Gastrocnemius medialis (tissue), 4 donors: ENCODE results near the gene ASB10. TPM values are rescaled to one million over a fixed set of nuclear protein-coding genes. Genes with fewer than 3 reads are reported as not detected.

Experiments used
- ATAC-seq, 2 donors: fragments of 150-250 bp; one replicate each; pipeline ENCODE4 v1.9.1; 2016
- DNase-seq, 2 donors: peaks; one replicate each; pipeline ENCODE4 v3.0.0-alpha.2; 2019
- H3K27ac ChIP-seq, 4 donors: fragments of 200-600 bp; sonication (generic); 1 replicate in 1 of 4; 2 replicates in 3 of 4; pipeline ENCODE4 v1.5.1; 2016 to 2018; ENCODE audit warnings: mild to moderate bottlenecking in 2 of 4, moderate library complexity in 1 of 4
- H3K27me3 ChIP-seq, 3 donors: fragments of 200-600 bp; sonication (generic) in 2 of 3; 1 replicate in 1 of 3; 2 replicates in 2 of 3; pipeline versions ENCODE4 v1.5.1 to v1.6.0; 2016 to 2019; ENCODE audit warnings: mild to moderate bottlenecking in 1 of 3, moderate library complexity in 1 of 3
- H3K36me3 ChIP-seq, 2 donors: fragments of 200-600 bp; sonication (generic) in 1 of 2; one replicate each; pipeline ENCODE4 v1.5.1; 2017 to 2018
- H3K4me1 ChIP-seq, 2 donors: fragments of 200-600 bp; sonication (generic) in 1 of 2; one replicate each; pipeline ENCODE4 v1.5.1; 2016 to 2017; ENCODE audit warnings: mild to moderate bottlenecking in 2 of 2
- H3K4me3 ChIP-seq, 4 donors: fragments of 200-600 bp; sonication (generic) in 3 of 4; 1 replicate in 1 of 4; 2 replicates in 3 of 4; pipeline ENCODE4 v1.5.1; 2016 to 2019; ENCODE audit warnings: mild to moderate bottlenecking in 2 of 4
- H3K9me3 ChIP-seq, 3 donors: fragments of 200-600 bp; sonication (generic) in 2 of 3; 1 replicate in 1 of 3; 2 replicates in 2 of 3; pipeline ENCODE4 v1.5.1; 2016 to 2019
- CTCF ChIP-seq, 5 experiments: fragments of 450-650 bp in 3 of 5; fragments of 200-600 bp in 2 of 5; sonication (generic) in 2 of 5; IDR thresholded peaks in 4 of 5; conservative IDR thresholded peaks in 1 of 5; 1 replicate in 4 of 5; 2 replicates in 1 of 5; pipeline ENCODE4 v1.5.1; 2016 to 2019; ENCODE audit warnings: antibody characterized with exemption in 5 of 5, mild to moderate bottlenecking in 3 of 5, moderate library complexity in 3 of 5
- POLR2A ChIP-seq, 2 donors: fragments of 450-650 bp; IDR thresholded peaks; one replicate each; pipeline ENCODE4 v1.6.1; 2017; ENCODE audit warnings: antibody characterized with exemption in 2 of 2, mild to moderate bottlenecking in 2 of 2, moderate library complexity in 2 of 2
- in situ Hi-C, 4 donors: fragments of 200-750 bp; cut with MboI; loops; one replicate each; pipeline versions ENCODE4 v1.15.0 to v1.8.0; 2017; ENCODE audit warnings: low sequenced_read_pairs in 4 of 4
- intact Hi-C: fragments of 100-400 bp; cut with DNase I; formaldehyde crosslinking; loops from one replicate; pipeline ENCODE4 v1.15.1; 2023; ENCODE audit warnings: low total_unique reads
- total RNA-seq, 4 donors: library from RNA; depleted of rRNA; stranded (reverse); fragments of >200 nt; gene quantifications; one replicate each; pipeline versions ENCODE4 v1.1.0 to v1.2.3, GENCODE V29; 2016

Gene ASB10
- total RNA-seq, 4 donors from 2014 or later: 17.1 to 24.8 (median 21.6) TPM

- TF ChIP-seq POLR2A (IDR thresholded peaks at IDR 0.05): no peak
- no peak for TF ChIP-seq CTCF (IDR thresholded peaks at IDR 0.05 in 4 of 5, conservative IDR thresholded peaks at IDR 0.05 in 1 of 5)
- in situ Hi-C loops (no loop called here), intact Hi-C loops (loop anchor here (10.0 kb wide), 1 partner anchor 106 kb away; no protein-coding TSS in a partner anchor)
- ATAC-seq (no peak), DNase-seq (no peak)
- Histone ChIP-seq H3K27ac (no peak overlapping the region), H3K27me3 (peaks cover under 1 to 23% (median 6%) of the 10 kb centered on the region in 3 donors), H3K9me3 (no peaks in the 10 kb centered on the region), H3K4me1 (no peaks in the 10 kb centered on the region), H3K36me3 (no peaks in the 10 kb centered on the region), H3K4me3 (no peak overlapping the region)
These were observed 12.1 kb upstream of the ASB10 start for GRCh38 chr7:151198945-151199848.

- no peak for ATAC-seq
- intact Hi-C loops: loop anchor here (10.0 kb wide), 1 partner anchor 107 kb away; no protein-coding TSS in a partner anchor
- in situ Hi-C loops: no loop called here
These were observed 10.9 kb upstream of the ASB10 start for GRCh38 chr7:151197932-151198331.

GRCh38 chr7:151195616-151196450 lies 8.8 kb upstream of the ASB10 start:
- no peak for TF ChIP-seq CTCF (IDR thresholded peaks at IDR 0.05 in 4 of 5, conservative IDR thresholded peaks at IDR 0.05 in 1 of 5)
- TF ChIP-seq POLR2A (IDR thresholded peaks at IDR 0.05): no peak
- no peak overlapping the region for H3K4me3 ChIP-seq
- ATAC-seq (no peak), DNase-seq (no peak)
- no peak overlapping the region for H3K27ac ChIP-seq
- no peaks in the 10 kb centered on the region for H3K36me3 ChIP-seq
- intact Hi-C loops: loop anchor here (10.0 kb wide), 1 partner anchor 109 kb away; no protein-coding TSS in a partner anchor
- H3K27me3 ChIP-seq: peaks cover 0 to 6% (median 4%) of the 10 kb centered on the region in 3 donors
- peaks cover 0 to 8% of the 10 kb centered on the region in 2 donors for H3K4me1 ChIP-seq
- H3K9me3 ChIP-seq: no peaks in the 10 kb centered on the region
- in situ Hi-C loops: no loop called here

More at GRCh38 chr7:151197932-151198331, 10.9 kb upstream of the ASB10 start:
- H3K9me3 ChIP-seq: no peaks in the 10 kb centered on the region
- H3K4me3 ChIP-seq: no peak overlapping the region
- H3K27ac ChIP-seq: no peak overlapping the region
- H3K4me1 ChIP-seq: no peaks in the 10 kb centered on the region
- H3K27me3 ChIP-seq: peaks cover 0 to 18% (median 4%) of the 10 kb centered on the region in 3 donors
- H3K36me3 ChIP-seq: no peaks in the 10 kb centered on the region
- TF ChIP-seq POLR2A (IDR thresholded peaks at IDR 0.05): no peak
- TF ChIP-seq CTCF (IDR thresholded peaks at IDR 0.05 in 4 of 5, conservative IDR thresholded peaks at IDR 0.05 in 1 of 5): no peak
- no peak for DNase-seq

GRCh38 chr7:151194188-151194587 lies 7.1 kb upstream of the ASB10 start:
- Histone ChIP-seq H3K27me3 (peaks cover 0 to under 1% (median under 1%) of the 10 kb centered on the region in 3 donors), H3K27ac (no peak overlapping the region), H3K36me3 (no peaks in the 10 kb centered on the region), H3K4me3 (no peak overlapping the region), H3K4me1 (peaks cover 0 to 8% of the 10 kb centered on the region in 2 donors), H3K9me3 (no peaks in the 10 kb centered on the region)
- in situ Hi-C loops (no loop called here), intact Hi-C loops (loop anchor here (10.0 kb wide), 1 partner anchor 111 kb away; no protein-coding TSS in a partner anchor)
- DNase-seq (no peak), ATAC-seq (no peak)
- no peak for TF ChIP-seq POLR2A (IDR thresholded peaks at IDR 0.05)
- no peak for TF ChIP-seq CTCF (IDR thresholded peaks at IDR 0.05 in 4 of 5, conservative IDR thresholded peaks at IDR 0.05 in 1 of 5)
